H9 (cell line): ENCODE measurements around the gene DLEC1. TPM values are rescaled to one million over a fixed set of nuclear protein-coding genes. Genes with fewer than 3 reads are reported as not detected.

Experiments
- DNase-seq: peaks from one replicate; pipeline ENCODE4 v3.0.0-alpha.2; 2017
- H2AFZ ChIP-seq: one replicate; pipeline ENCODE4 v1.6.1; 2013; ENCODE audit warnings: mild to moderate bottlenecking, low read length, control low read depth, moderate library complexity
- H2AK5ac ChIP-seq: 2 replicates; pipeline ENCODE4 v1.6.1; 2013; ENCODE audit warnings: low read length, control low read depth, mixed read lengths; ENCODE audit not compliant: insufficient read length
- H2BK120ac ChIP-seq: one replicate; pipeline ENCODE4 v1.6.1; 2013; ENCODE audit warnings: low read depth, mild to moderate bottlenecking, low read length, control low read depth, inconsistent platforms; ENCODE audit not compliant: poor library complexity, severe bottlenecking
- H2BK12ac ChIP-seq: 2 replicates; pipeline ENCODE4 v1.6.1; 2013; ENCODE audit warnings: low read length, control low read depth, mixed read lengths, low read depth; ENCODE audit not compliant: insufficient read length
- H2BK15ac ChIP-seq: 2 replicates; pipeline ENCODE4 v1.6.1; 2013; ENCODE audit warnings: low read depth, low read length, control low read depth
- H2BK20ac ChIP-seq: one replicate; pipeline ENCODE4 v1.6.1; 2013; ENCODE audit warnings: low read depth, mild to moderate bottlenecking, low read length, control low read depth, inconsistent platforms; ENCODE audit not compliant: poor library complexity, severe bottlenecking
- H2BK5ac ChIP-seq: 2 replicates; pipeline ENCODE4 v1.6.1; 2013; ENCODE audit warnings: low read length, control low read depth, mixed read lengths; ENCODE audit not compliant: insufficient read length
- H3K14ac ChIP-seq: 2 replicates; pipeline ENCODE4 v1.6.1; 2013; ENCODE audit warnings: low read length, control low read depth; ENCODE audit not compliant: insufficient read depth
- H3K18ac ChIP-seq: 2 replicates; pipeline ENCODE4 v1.6.1; 2013; ENCODE audit warnings: low read depth, mild to moderate bottlenecking, mixed read lengths, low read length, control low read depth; ENCODE audit not compliant: insufficient read length
- H3K23ac ChIP-seq: 2 replicates; pipeline ENCODE4 v1.6.1; 2013; ENCODE audit warnings: low read length, control low read depth, mixed read lengths, low read depth; ENCODE audit not compliant: insufficient read length
- H3K23me2 ChIP-seq: 2 replicates; pipeline ENCODE4 v1.6.1; 2013; ENCODE audit warnings: low read depth, mild to moderate bottlenecking, mixed read lengths, low read length, control low read depth; ENCODE audit not compliant: insufficient read length, poor library complexity, severe bottlenecking
- H3K27ac ChIP-seq: 2 replicates; pipeline ENCODE4 v1.5.1; 2013; ENCODE audit warnings: low read length, control low read depth, mixed read lengths, low read depth; ENCODE audit not compliant: insufficient read length
- H3K27me3 ChIP-seq: 2 replicates; pipeline ENCODE4 v1.6.1; 2013; ENCODE audit warnings: low read length, control low read depth, inconsistent platforms; ENCODE audit not compliant: insufficient read depth
- H3K4ac ChIP-seq: 2 replicates; pipeline ENCODE4 v1.6.1; 2013; ENCODE audit warnings: low read depth, mild to moderate bottlenecking, control low read depth, inconsistent platforms, low read length, moderate library complexity
- H3K4me1 ChIP-seq: 2 replicates; pipeline ENCODE4 v1.6.1; 2013; ENCODE audit warnings: low read length, control low read depth, inconsistent platforms; ENCODE audit not compliant: insufficient read depth
- H3K4me2 ChIP-seq: 2 replicates; pipeline ENCODE4 v1.6.1; 2013; ENCODE audit warnings: low read length, control low read depth, mixed read lengths; ENCODE audit not compliant: insufficient read length, insufficient read depth
- H3K56ac ChIP-seq: 2 replicates; pipeline ENCODE4 v1.6.1; 2013; ENCODE audit warnings: low read depth, mild to moderate bottlenecking, mixed read lengths, low read length, control low read depth; ENCODE audit not compliant: insufficient read length
- H3K79me1 ChIP-seq: 2 replicates; pipeline ENCODE4 v1.6.1; 2013; ENCODE audit warnings: low read depth, mild to moderate bottlenecking, moderate library complexity, low read length, control low read depth, inconsistent platforms; ENCODE audit not compliant: insufficient read depth, poor library complexity, severe bottlenecking
- H3K79me2 ChIP-seq: 2 replicates; pipeline ENCODE4 v1.6.1; 2013; ENCODE audit warnings: low read length, control low read depth, inconsistent platforms; ENCODE audit not compliant: insufficient read depth
- H3K9ac ChIP-seq: 2 replicates; pipeline ENCODE4 v1.6.1; 2013; ENCODE audit warnings: low read length, control low read depth, mixed read lengths; ENCODE audit not compliant: insufficient read length; ENCODE audit errors: extremely low read depth
- H3K9me3 ChIP-seq: one replicate; pipeline ENCODE4 v1.6.1; 2013; ENCODE audit warnings: low read depth, low read length, inconsistent platforms; ENCODE audit not compliant: control insufficient read depth
- H3T11ph ChIP-seq: one replicate; pipeline ENCODE4 v1.6.1; 2013; ENCODE audit warnings: mild to moderate bottlenecking, low read length, control low read depth, inconsistent platforms
- H4K20me1 ChIP-seq: one replicate; pipeline ENCODE4 v1.6.1; 2013; ENCODE audit not compliant: control insufficient read depth, insufficient read length, insufficient read depth
- H4K5ac ChIP-seq: 2 replicates; pipeline ENCODE4 v1.6.1; 2013; ENCODE audit warnings: low read depth, mild to moderate bottlenecking, mixed read lengths, low read length, control low read depth; ENCODE audit not compliant: insufficient read length
- H4K8ac ChIP-seq: replicated peaks from 2 replicates; pipeline ENCODE4 v1.6.1; 2013; ENCODE audit warnings: low read length, control low read depth, mixed read lengths, low read depth; ENCODE audit not compliant: insufficient read length
- H4K91ac ChIP-seq: 2 replicates; pipeline ENCODE4 v1.6.1; 2013; ENCODE audit warnings: low read depth, mild to moderate bottlenecking, moderate library complexity, mixed read lengths, low read length, control low read depth; ENCODE audit not compliant: insufficient read length
- H3K27ac Mint-ChIP-seq, 3 experiments: 2 replicates in 2 of 3; 3 replicates in 1 of 3; pipeline ENCODE4 v1.8.0; 2020 to 2021; ENCODE audit warnings: mixed read lengths in 3 of 3, mild to moderate bottlenecking in 1 of 3, moderate library complexity in 1 of 3
- H3K27me3 Mint-ChIP-seq: 2 replicates; pipeline ENCODE4 v1.8.0; 2021; ENCODE audit warnings: low read depth, mild to moderate bottlenecking, moderate library complexity, mixed read lengths
- H3K36me3 Mint-ChIP-seq, 3 experiments: 2 replicates in 2 of 3; 3 replicates in 1 of 3; pipeline ENCODE4 v1.8.0; 2020 to 2021; ENCODE audit warnings: low read depth in 3 of 3, mixed read lengths in 3 of 3; ENCODE audit not compliant: insufficient read depth in 1 of 3
- H3K4me1 Mint-ChIP-seq, 2 experiments: 2 replicates each; pipeline ENCODE4 v1.8.0; 2020; ENCODE audit warnings: mixed read lengths in 2 of 2
- H3K4me3 Mint-ChIP-seq, 2 experiments: 2 replicates in 1 of 2; 3 replicates in 1 of 2; pipeline ENCODE4 v1.8.0; 2020 to 2021; ENCODE audit warnings: mild to moderate bottlenecking in 2 of 2, mixed read lengths in 2 of 2, moderate library complexity in 1 of 2
- H3K9me3 Mint-ChIP-seq, 2 experiments: 2 replicates in 1 of 2; 3 replicates in 1 of 2; pipeline ENCODE4 v1.8.0; 2020; ENCODE audit warnings: mild to moderate bottlenecking in 2 of 2, mixed read lengths in 2 of 2, moderate library complexity in 1 of 2
- WGBS: extraction: QIAGEN DNeasy Blood & Tissue Kit; methylation state at CpG from one replicate; pipeline ENCODE4 v1.1.7; 2013; ENCODE audit warnings: missing lambda C conversion rate, low lambda C conversion rate, mixed read lengths; ENCODE audit not compliant: insufficient read length; ENCODE audit errors: extremely low coverage; 5-methylcytosine and 5-hydroxymethylcytosine counted together
- total RNA-seq: library from RNA; stranded (reverse); gene quantifications from 2 replicates; pipeline ENCODE4 v1.2.1, GENCODE V29; 2021
- TF ChIP-seq, protein P1 (sequence below): fragments of 200-600 bp; sonication (generic); conservative IDR thresholded peaks from 3 replicates; pipeline ENCODE4 v1.8.0; 2021; ENCODE audit warnings: antibody characterized with exemption, mild to moderate bottlenecking

The DLEC1 gene
- total RNA-seq, 1 experiment from 2014 or later = 2.1 TPM

DNA sequence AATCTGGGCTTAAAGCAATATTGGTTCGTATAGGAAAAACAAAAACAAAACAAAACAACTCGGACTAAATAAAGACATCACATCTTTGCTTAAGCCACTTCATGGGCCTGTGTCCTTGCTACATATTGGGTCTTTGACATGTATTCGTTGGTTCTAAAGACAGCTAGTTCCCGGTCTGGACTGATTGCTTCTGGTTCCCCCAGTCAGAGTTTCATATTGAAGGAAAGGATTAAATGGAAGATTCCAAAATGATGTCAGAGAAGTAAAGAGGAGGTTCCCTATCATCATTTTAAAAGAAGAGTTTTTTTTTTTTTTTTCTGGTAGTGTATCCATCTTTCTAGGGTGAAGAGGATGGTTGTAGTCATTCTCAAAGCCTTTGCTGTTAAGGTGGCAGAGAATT is 128.6 kb downstream of the DLEC1 start:
- H4K20me1 ChIP-seq = no peaks in the 10 kb centered on the region
- no peaks in the 10 kb centered on the region for H3K9me3 Mint-ChIP-seq

More for the DNA sequence above, 128.6 kb downstream of the DLEC1 start:
- Histone ChIP-seq H3K27me3 (no peaks in the 10 kb centered on the region), H3K79me1 (peaks cover under 1% of the 10 kb centered on the region), H3K56ac (no peak overlapping the region), H4K8ac (no peak overlapping the region), H2BK12ac (no peak overlapping the region), H3K4ac (no peak overlapping the region), H4K91ac (no peak overlapping the region), H3K23me2 (peaks cover 3% of the 10 kb centered on the region), H2AFZ (no peak overlapping the region), H3T11ph (no peak overlapping the region), H2AK5ac (no peak overlapping the region), H3K18ac (no peak overlapping the region), H3K27ac (no peak overlapping the region), H3K4me1 (no peaks in the 10 kb centered on the region), H3K9ac (no peak overlapping the region), H3K4me2 (no peak overlapping the region), H2BK20ac (no peak overlapping the region), H3K23ac (no peak overlapping the region), H3K79me2 (peaks cover 18% of the 10 kb centered on the region; the same call in 1 of the 2 replicates), H2BK15ac (no peak overlapping the region), H2BK120ac (no peak overlapping the region), H2BK5ac (no peak overlapping the region), H3K14ac (no peak overlapping the region), H4K5ac (no peak overlapping the region), H3K9me3 (no peaks in the 10 kb centered on the region)
- WGBS = no CpG with 5 or more reads among the region's 4 CpGs
- DNase-seq = no peak
- H3K4me3 Mint-ChIP-seq = peak overlapping the region in 1 of 2 experiments; percentile 36; a peak in 2 of 5 replicates
- peaks cover 21 to 24% of the 10 kb centered on the region in 2 experiments for H3K4me1 Mint-ChIP-seq
- H3K36me3 Mint-ChIP-seq = peaks cover 0 to 4% (median 0%) of the 10 kb centered on the region in 3 experiments; a peak in 1 of 7 replicates
- H3K27ac Mint-ChIP-seq = 0 out of 7 replicates have a peak overlapping the region, but pooled peaks of 1 of the 3 experiments have one; percentile 39
- 0 out of 2 replicates have a peak, but pooled peaks cover 3% of the 10 kb centered on the region for H3K27me3 Mint-ChIP-seq
- TF ChIP-seq, protein P1, sequence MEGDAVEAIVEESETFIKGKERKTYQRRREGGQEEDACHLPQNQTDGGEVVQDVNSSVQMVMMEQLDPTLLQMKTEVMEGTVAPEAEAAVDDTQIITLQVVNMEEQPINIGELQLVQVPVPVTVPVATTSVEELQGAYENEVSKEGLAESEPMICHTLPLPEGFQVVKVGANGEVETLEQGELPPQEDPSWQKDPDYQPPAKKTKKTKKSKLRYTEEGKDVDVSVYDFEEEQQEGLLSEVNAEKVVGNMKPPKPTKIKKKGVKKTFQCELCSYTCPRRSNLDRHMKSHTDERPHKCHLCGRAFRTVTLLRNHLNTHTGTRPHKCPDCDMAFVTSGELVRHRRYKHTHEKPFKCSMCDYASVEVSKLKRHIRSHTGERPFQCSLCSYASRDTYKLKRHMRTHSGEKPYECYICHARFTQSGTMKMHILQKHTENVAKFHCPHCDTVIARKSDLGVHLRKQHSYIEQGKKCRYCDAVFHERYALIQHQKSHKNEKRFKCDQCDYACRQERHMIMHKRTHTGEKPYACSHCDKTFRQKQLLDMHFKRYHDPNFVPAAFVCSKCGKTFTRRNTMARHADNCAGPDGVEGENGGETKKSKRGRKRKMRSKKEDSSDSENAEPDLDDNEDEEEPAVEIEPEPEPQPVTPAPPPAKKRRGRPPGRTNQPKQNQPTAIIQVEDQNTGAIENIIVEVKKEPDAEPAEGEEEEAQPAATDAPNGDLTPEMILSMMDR = no peak
